PC-9 (cell line): ENCODE results near the gene RPS14. TPM values are rescaled to one million over a fixed set of nuclear protein-coding genes. Genes with fewer than 3 reads are reported as not detected.

ENCODE experiments used
- BruUV-seq: library from RNA; stranded (reverse); fragments of 400-500 nt; replicated peaks from 2 replicates; lab custom pipeline; 2021; lab: Mats Ljungman, UMichigan
- CTCF ChIA-PET: fragments of 300-600 bp; sonication (Branson Sonifier 250); formaldehyde crosslinking; loops from one replicate; lab custom pipeline; 2022; ENCODE audit warnings: antibody characterized with exemption; lab: Charles Lee
- POLR2A ChIA-PET: fragments of 300-600 bp; sonication (Branson Sonifier 250); formaldehyde crosslinking; loops from one replicate; lab custom pipeline; 2022; ENCODE audit warnings: antibody characterized with exemption; ENCODE audit not compliant: unreplicated experiment; lab: Charles Lee
- DNase-seq, 2 experiments: peaks; one replicate each; pipeline versions ENCODE4 v3.0.0 to v3.0.0-alpha.2; 2015 to 2022; ENCODE audit warnings: mixed read lengths in 1 of 2
- H2AFZ ChIP-seq: fragments of 200-600 bp; sonication (generic); 2 replicates; pipeline ENCODE4 v1.8.1; 2017; ENCODE audit warnings: antibody characterized with exemption
- H3F3A ChIP-seq: fragments of 200-600 bp; sonication (generic); 2 replicates; pipeline ENCODE4 v1.8.1; 2017; ENCODE audit warnings: antibody characterized with exemption, mild to moderate bottlenecking, low read depth; ENCODE audit not compliant: insufficient read depth
- H3K27ac ChIP-seq: fragments of 200-600 bp; sonication (generic); 2 replicates; pipeline ENCODE4 v1.6.1; 2016; ENCODE audit warnings: mixed run types
- H3K27me3 ChIP-seq: fragments of 200-600 bp; sonication (generic); 2 replicates; pipeline ENCODE4 v1.6.1; 2016; ENCODE audit warnings: low read depth, mixed run types; ENCODE audit not compliant: insufficient read depth
- H3K36me3 ChIP-seq: fragments of 200-600 bp; sonication (generic); 2 replicates; pipeline ENCODE4 v1.6.1; 2016; ENCODE audit warnings: low read depth, mixed run types
- H3K4me1 ChIP-seq: fragments of 200-600 bp; sonication (generic); replicated peaks from 2 replicates; pipeline ENCODE4 v1.6.1; 2016; ENCODE audit warnings: mixed run types; ENCODE audit not compliant: insufficient read depth
- H3K4me2 ChIP-seq: fragments of 200-600 bp; sonication (generic); 2 replicates; pipeline ENCODE4 v1.6.1; 2017; ENCODE audit warnings: mixed run types
- H3K4me3 ChIP-seq: fragments of 200-600 bp; sonication (generic); 2 replicates; pipeline ENCODE4 v1.6.1; 2016; ENCODE audit warnings: mixed run types
- H3K79me2 ChIP-seq: fragments of 200-600 bp; sonication (generic); 2 replicates; pipeline ENCODE4 v1.6.1; 2017; ENCODE audit warnings: low read depth, mixed run types
- H3K9me2 ChIP-seq: fragments of 200-600 bp; sonication (generic); 2 replicates; pipeline ENCODE4 v1.8.1; 2017; ENCODE audit warnings: mild to moderate bottlenecking; ENCODE audit not compliant: insufficient read depth
- H3K9me3 ChIP-seq: fragments of 200-600 bp; sonication (generic); 2 replicates; pipeline ENCODE4 v1.8.1; 2016; ENCODE audit warnings: low read depth; ENCODE audit not compliant: insufficient read depth
- H4K20me1 ChIP-seq: fragments of 200-600 bp; sonication (generic); 2 replicates; pipeline ENCODE4 v1.8.1; 2017; ENCODE audit not compliant: insufficient read depth
- CTCF ChIP-seq: fragments of 200-600 bp; sonication (generic); conservative IDR thresholded peaks from 2 replicates; pipeline ENCODE4 v1.6.1; 2017; ENCODE audit warnings: mixed run types, antibody characterized with exemption, mild to moderate bottlenecking, moderate library complexity
- EZH2 ChIP-seq: fragments of 200-600 bp; sonication (generic); IDR thresholded peaks from 2 replicates; pipeline ENCODE4 v1.8.0; 2017; ENCODE audit warnings: antibody characterized with exemption, low read depth
- intact Hi-C: fragments of 100-400 bp; cut with micrococcal nuclease; formaldehyde crosslinking; loops from one replicate; pipeline ENCODE4 v1.10.0; 2022; ENCODE audit not compliant: unreplicated experiment
- total RNA-seq: library from RNA; stranded (reverse); gene quantifications from 2 replicates; pipeline ENCODE4 v1.2.3, GENCODE V29; 2021

Gene RPS14
- total RNA-seq, 1 experiment from 2014 or later = 2,907 TPM

GRCh38 chr5:150441813-150442698, 7.5 kb downstream of the RPS14 start:
- Histone ChIP-seq H3K4me2 (no peak overlapping the region), H3K4me1 (peaks cover under 1% of the 10 kb centered on the region; the same call in 1 of the 2 replicates), H3K27ac (no peak overlapping the region), H4K20me1 (peaks cover 57% of the 10 kb centered on the region), H3K27me3 (no peaks in the 10 kb centered on the region), H3K79me2 (peaks cover 11% of the 10 kb centered on the region), H3K9me2 (no peaks in the 10 kb centered on the region), H3K36me3 (peaks cover 35% of the 10 kb centered on the region), H3K9me3 (no peaks in the 10 kb centered on the region), H2AFZ (no peak overlapping the region), H3F3A (peaks cover 80% of the 10 kb centered on the region), H3K4me3 (no peak overlapping the region)
- POLR2A ChIA-PET = interaction anchor here (0.6 kb wide), 3 partner anchors 65 to 163 kb away, joined by 3 read pairs; no protein-coding TSS in a partner anchor
- TF ChIP-seq CTCF = no peak
- TF ChIP-seq EZH2 = no peak
- intact Hi-C loops = no loop called here
- BruUV-seq = no TSS peak
- CTCF ChIA-PET = no interaction called here
- DNase-seq = no peak

DNA sequence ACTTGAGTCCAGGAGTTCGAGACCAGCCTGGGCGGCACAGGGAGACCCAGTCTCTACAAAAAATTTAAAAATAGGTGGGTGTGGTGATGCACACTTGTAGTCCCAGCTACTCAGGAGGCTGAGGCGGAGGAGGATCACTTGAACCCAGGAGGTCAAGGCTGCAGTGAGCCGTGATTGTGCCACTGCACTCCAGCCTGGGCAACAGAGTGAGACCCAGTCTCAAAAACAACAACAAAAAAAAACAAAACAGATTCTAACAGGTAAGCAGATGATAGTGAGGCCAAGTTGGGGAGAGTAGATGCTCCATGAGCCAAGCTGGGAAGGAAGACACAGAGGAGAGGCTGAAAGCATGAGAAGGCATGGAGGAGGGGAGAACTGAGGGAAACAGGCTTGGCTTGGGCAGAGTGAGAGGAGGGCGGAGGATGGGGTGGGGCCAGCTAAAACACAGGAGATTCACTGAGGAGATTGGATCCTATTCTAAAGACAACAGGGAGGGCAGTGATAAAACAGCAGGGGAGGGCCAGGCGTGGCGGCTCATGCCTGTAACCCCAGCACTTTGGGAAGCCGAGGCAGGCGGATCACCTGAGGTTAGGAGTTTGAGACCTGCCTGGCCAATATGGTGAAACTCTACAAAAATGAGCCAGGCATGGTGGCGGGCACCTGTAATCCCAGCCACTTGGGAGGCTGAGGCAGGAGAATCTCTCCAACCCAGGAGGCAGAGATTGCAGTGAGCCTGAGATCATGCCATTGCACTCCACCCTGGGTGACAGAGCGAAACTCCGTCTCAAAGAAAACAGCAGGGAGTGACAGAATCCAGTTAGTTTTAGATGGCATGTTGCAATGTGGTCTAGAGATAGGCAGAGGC, 8.4 kb downstream of the RPS14 start:
- intact Hi-C loops = no loop called here
- no peak overlapping the region for H2AFZ ChIP-seq
- no peaks in the 10 kb centered on the region for H3K9me2 ChIP-seq
- POLR2A ChIA-PET = no interaction called here
- peaks cover 26% of the 10 kb centered on the region for H3K36me3 ChIP-seq
- TF ChIP-seq CTCF (no peak), EZH2 (no peak)
- peaks cover 48% of the 10 kb centered on the region for H4K20me1 ChIP-seq
- no peaks in the 10 kb centered on the region for H3K27me3 ChIP-seq
- DNase-seq = no peak
- CTCF ChIA-PET = no interaction called here
- H3K9me3 ChIP-seq = no peaks in the 10 kb centered on the region
- no TSS peak for BruUV-seq
- H3K79me2 ChIP-seq = peaks cover 2% of the 10 kb centered on the region
- H3K27ac ChIP-seq = no peak overlapping the region
- H3F3A ChIP-seq = peaks cover 72% of the 10 kb centered on the region
- H3K4me2 ChIP-seq = no peak overlapping the region
- H3K4me3 ChIP-seq = no peak overlapping the region
- no peaks in the 10 kb centered on the region for H3K4me1 ChIP-seq

DNA sequence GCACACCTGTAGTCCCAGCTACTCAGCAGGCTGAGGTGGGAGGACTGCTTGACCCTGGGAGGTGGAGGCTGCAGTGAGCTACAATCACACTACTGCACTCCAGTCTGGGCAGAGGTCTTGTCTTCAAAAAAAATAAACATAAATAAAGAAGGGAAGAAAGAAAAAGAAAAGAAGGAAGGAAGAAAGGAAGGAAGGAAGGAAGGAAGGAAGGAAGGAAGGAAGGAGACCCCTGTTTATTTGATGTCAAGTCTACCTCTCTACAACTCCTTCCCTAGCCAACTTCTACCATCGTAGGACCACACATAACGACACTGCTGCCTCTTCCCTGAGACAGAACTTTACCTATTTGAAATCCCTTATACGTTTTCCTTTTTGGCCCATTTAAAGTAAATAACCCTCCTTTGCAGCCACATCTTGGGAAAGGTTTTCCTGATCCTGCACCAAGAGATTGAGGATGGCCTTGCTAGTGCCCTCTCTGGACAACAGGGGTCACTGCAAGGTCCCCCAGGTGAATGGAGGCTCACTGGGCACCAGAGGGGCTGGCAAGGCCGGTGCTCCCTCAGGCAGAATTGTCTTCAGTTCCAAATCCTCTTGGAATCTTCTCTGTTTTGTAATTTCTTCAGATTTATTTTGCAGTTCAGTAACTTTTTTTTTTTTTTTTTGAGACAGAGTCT, 10.5 kb downstream of the RPS14 start:
- peak; percentile 33 to 44 for DNase-seq
- Histone ChIP-seq H4K20me1 (peaks cover 26% of the 10 kb centered on the region), H3K79me2 (no peaks in the 10 kb centered on the region), H3K4me3 (no peak overlapping the region), H3F3A (peaks cover 50% of the 10 kb centered on the region), H2AFZ (no peak overlapping the region), H3K4me1 (no peaks in the 10 kb centered on the region), H3K4me2 (no peak overlapping the region), H3K27me3 (no peaks in the 10 kb centered on the region), H3K36me3 (peaks cover 7% of the 10 kb centered on the region), H3K9me2 (no peaks in the 10 kb centered on the region), H3K27ac (no peak overlapping the region), H3K9me3 (no peaks in the 10 kb centered on the region)
- TF ChIP-seq EZH2 (no peak), CTCF (peak; percentile 64)
- intact Hi-C loops = loop anchor here (5.0 to 10.0 kb wide), 4 partner anchors 42 to 802 kb away; partner anchors contain the start of genes HMGXB3, TCOF1 and TIGD6
- CTCF ChIA-PET = no interaction called here
- POLR2A ChIA-PET = no interaction called here
- no TSS peak for BruUV-seq
